GM18873 (cell line): ENCODE measurements around the gene ITPR1.

Experiments
- ATAC-seq: cut with Tn5 transposase; IDR thresholded peaks from one replicate; pipeline ENCODE4 v1.9.1; 2021; ENCODE audit warnings: mild to moderate bottlenecking, moderate library complexity, moderate number of reproducible peaks; ENCODE audit not compliant: unreplicated experiment, low FRiP score

Gene ITPR1

DNA sequence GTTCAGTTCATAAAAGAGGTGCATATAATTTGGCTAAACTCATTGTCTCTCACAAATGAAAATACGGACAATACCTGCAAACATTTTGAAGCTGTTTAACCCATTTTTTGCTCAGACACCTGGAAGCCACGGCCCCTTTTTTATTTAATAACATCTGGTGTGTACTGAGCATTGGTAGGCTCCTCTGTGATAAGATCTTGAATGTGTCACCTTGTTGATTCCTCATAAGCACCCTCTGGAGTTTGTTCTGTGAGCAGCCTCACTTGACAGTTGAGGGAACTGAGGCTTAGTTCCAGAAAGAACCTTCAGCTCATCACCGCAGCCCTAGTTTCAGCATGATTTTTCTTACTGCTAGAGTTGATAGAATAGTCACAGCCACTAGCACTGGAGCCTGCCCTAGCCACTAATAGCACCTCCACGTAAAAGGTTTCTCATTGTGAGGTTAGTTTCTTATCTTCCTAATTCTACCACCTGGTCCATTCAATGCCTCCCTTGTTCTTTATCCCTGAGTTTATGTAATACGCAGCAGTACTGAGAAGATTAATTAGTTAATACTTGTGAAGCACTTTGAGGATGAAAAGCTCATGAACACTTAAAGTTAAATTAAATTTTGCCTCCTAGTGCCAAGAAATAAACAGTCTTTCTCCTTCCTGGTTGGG is 71.9 kb downstream of the ITPR1 start:
- ATAC-seq: no peak

DNA sequence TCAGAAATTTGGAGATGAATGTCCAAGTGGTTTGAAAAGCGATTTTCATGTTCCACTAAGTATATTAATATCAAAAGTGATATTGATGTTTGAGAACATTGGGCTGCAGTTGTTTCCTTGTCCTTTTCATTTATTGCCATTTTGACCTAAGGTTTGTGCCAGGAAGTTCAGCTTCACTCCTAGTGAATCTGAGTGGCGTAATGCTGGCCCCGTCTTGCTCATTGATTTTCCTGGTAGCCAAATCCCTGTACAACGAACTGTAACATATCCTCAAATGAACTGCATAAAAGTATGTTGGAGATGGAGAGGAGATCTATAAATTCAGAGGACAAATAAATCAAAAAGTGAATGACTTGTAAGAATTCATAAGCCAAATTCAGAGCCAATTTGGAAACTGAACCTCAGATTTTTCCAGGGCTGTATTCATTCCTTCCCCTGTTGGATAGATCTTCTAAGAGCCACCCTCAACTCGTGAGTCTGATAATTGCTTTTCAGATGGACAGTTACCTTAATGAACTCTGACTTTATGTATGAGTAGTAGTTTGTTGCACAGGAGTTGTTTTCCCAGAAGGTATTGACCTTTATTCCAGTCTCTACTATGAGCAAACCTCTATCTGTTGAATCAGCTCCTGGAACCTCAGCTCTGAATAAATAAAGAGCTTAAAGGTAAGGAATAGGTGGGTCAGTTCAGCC is 72.8 kb downstream of the ITPR1 start:
- ATAC-seq: no peak

DNA sequence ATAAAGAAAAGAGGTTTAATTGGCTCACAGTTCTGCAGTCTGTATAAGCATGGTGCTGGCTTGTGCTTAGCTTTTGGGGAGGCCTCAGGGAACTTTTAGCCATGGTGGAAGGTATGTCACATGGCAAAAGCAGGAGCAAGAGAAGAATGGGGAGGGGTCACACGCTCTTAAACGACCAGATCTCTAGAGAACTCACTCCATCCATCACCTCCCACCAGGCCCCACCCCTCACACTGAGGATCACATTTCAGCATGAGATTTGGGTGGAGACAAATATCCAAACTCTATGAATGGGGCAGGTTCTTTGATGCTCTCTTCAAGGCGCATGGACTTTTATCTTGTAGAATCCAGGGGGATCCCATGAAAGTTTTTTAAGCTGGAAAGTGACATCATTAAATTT is 75.7 kb downstream of the ITPR1 start:
- no peak for ATAC-seq

DNA sequence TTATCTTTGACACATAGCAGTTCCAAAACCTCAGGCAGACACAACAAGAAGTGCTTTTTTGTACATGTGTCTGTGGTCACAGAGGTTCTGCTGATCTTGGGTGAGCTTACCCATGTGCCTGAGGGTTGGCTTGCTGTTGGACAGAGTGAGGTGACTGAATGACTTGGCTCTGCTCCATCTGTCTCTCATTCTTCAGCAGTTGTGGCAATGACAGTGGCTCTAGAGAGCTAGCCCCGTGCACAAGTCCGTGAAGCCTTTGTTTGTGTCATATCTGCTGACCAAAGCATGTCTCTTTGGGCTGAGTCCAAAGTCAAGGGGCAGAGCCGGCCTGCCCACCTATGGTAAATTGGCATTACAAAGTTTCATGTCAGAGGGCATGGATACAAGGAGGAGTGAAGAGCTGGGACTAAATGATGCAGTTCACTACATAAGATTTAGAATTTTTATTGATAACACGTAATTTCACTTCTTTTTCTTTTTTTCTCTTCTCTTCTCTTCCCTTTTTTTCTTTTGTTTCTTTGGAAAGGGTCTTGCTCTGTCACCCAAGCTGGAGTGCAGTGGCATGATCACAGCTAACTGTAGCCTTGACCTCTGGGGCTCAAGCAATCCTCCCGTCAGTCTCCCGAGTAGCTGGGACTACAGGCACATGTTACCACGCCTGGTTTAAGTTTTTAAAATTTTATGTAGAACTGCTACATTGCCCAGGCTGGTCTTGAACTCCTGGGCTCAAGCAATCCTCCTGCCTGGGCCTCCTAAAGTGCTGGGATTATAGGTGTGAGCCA is 77.9 kb downstream of the ITPR1 start:
- no peak for ATAC-seq

DNA sequence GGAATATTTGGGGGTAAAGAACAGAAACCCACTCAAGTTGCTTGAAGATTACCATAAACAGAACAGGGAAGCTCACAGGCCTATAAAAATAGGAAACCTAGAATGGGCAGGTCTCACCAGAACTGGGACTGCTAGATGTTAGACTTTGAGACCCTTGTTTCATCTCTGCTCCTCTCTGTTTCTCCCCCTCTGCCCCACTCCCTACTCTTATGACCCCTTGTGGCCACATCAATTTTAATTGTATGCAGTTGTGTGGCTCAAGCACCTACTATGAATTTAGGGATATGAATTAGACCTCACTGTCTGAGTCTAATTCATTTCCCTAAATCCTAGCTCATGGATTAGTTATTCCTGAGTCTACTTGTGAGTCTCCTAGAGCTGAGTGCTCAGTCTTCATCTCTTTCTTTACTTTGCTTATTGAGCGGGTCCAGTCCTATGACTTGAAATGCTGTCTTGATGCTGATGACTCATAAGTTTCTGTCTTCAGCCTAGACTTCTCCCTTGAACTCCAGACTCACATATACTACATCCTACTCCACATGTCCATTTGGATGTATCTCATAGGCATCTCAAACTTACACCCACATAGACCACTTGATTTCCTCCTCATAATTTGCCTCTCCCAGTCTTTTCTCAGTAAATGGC is 78.7 kb downstream of the ITPR1 start:
- no peak for ATAC-seq

GRCh38 chr3:4573153-4573552 is 80.0 kb downstream of the ITPR1 start:
- no peak for ATAC-seq

GRCh38 chr3:4574426-4574965 is 81.3 kb downstream of the ITPR1 start:
- no peak for ATAC-seq

GRCh38 chr3:4575381-4575780 is 82.2 kb downstream of the ITPR1 start:
- no peak for ATAC-seq

DNA sequence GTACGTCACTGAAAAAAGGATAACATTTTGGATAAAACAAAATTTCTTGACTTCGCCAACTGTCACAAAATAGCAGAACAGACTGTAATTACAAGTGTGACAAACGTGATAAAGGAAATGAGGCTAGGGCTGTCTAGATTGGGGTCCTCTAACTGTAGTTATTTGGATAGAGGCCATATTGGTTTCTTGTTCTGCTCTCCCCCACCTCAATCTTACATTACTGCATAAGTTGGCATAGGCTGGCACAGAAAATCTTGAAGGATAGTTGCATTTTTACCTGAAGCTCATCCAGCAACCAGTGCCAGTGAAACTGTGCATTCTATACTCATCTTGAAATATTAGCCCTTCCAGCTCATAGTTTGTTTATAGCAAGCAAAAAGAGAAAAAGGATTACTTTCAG is 84.6 kb downstream of the ITPR1 start:
- no peak for ATAC-seq

GRCh38 chr3:4580346-4581123 is 87.4 kb downstream of the ITPR1 start:
- no peak for ATAC-seq

DNA sequence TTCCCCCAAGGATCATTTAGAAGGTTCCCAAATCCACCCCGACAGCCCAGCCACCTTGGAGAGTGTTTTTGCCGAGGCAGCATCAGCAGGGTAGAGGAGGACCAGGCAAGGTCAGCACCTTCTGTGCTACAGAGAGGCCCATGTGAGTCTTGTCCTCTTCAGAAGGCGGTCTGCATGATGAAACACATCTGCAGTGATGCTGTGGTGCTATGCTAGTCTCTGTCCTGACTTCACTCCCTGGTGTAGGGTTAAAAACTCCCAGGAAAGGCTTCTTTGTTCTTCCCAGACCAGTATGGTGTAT is 87.9 kb downstream of the ITPR1 start:
- ATAC-seq: no peak

DNA sequence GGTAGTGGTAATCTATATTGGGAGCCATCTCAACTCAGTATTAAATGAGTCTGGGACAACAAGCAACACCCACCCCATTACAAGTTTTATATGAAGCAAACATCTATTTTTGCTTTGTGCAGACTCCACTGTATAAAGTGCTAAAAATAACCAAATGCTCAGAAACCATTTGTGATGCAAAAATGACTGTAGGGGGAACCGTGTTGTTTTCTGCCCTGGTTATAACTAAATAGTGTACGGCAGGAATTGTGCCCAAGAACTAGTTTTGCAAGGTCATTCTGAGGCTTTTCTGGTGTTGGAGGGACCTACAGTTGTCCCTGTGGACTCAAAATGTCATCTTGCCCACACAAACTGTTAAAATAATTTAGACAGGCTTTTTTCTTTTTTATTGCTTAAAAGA is 88.3 kb downstream of the ITPR1 start:
- no peak for ATAC-seq

DNA sequence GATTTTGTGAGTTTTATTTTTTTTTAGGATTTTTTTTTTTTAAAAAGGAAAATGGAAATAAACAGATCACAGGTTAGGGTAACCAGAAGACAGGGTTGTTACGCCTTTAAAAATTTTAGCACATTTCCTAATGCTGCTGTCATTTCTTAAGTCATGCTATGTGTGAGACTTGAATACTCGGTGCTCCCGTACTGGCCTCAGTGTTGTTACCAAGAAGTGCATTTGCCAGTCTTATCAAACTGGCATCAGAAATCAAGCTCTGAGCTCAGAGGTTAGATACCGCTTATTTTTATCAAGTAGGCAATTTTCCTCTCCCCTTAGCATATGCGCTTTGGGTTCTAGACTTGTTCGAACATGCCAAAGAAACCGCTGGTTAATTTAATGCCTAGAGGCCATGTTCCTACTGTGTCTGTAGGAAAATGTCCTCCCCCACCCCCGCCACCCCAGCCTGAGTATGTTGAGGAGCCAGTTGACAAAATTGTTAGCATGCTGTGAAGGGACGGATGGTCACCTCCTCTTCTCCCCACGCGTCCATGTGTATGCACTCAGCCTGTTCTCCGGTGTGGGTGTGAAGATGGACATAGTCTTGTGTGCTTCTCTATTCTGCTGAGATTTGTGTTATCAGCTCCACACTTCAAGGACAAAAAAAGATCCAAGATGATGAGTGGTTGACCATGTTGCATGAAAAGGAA is 88.9 kb downstream of the ITPR1 start:
- ATAC-seq: no peak

GRCh38 chr3:4582624-4583023 is 89.5 kb downstream of the ITPR1 start:
- ATAC-seq: no peak

DNA sequence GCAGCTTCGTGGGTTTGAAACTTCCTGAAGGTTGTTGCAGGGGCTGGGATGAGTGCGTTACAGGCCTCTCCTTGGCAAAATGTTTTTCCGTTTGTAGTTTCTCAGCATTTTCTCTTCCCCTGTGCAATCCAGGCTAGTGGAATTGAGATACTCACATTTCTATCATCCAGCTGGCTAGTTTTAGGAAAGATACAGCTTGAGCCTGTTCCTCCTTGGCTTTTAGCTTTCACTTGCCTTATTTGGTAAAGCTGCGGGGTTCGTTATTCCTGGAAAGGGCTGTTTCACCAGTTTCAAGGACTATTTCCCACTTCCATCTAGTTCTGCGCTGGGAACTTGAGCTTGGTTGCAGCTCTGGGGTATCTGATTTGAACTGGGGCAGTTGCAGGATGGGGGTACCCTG is 90.3 kb downstream of the ITPR1 start:
- ATAC-seq: no peak

- no peak for ATAC-seq
Observed at GRCh38 chr3:4584456-4585249, 91.5 kb downstream of the ITPR1 start.

DNA sequence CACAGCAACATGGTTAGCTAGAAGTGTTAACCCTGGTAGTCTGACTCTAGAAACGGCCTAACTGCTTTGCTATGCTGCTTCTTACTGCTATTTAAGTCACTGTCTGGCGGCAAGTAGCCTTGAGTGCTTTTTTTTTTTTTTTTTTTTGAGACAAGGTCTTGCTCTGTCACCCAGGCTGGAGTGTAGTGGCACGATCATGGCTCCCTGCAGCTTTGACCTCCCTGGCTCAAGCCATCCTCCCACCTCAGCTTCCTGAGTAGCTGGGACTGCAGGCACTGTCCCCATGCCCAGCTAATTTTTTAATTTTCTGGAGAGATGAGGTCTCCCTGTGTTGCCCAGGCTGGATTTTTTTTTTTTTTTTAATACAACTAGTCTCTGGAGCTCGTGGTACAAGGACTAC is 93.2 kb downstream of the ITPR1 start:
- no peak for ATAC-seq

DNA sequence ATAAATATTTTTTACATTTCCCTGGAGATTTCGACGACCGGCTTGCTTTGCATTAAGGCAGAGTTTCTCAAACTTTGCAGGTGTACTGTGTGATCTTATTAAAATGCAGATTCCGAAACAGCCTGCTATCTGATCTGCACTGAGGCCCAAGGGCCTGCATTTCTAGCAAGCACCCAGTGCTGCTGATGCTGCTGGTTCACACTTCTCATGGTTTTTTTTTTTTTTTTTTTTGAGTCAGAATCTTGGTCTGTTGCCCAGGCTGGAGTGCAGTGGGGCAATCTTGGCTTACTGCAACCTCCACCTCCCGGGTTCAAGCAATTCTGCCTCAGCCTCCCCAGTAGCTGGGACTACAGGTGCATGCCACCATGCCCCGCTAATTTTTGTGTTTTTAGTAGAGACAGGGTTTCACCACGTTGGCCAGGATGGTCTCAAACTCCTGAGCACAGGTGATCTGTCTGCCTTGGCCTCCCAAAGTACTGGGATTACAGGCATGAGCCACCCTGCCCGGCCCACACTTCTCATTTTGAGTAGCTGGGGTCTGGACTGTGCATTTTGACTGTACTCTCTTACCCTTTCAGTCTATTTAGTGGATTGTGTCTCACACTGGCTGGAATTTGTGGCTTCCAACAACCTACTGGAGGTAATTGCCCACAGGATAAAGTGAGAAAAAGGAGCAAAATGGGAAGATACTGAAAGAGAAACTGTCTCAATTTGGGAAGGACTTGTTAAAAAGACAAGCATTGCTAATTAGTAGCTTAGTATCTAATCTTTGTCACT is 94.1 kb downstream of the ITPR1 start:
- no peak for ATAC-seq
